GM21381 (cell line): ENCODE data around the gene FABP1.

Source experiments
- ATAC-seq: cut with Tn5 transposase; IDR thresholded peaks from one replicate; pipeline ENCODE4 v1.9.1; 2021; ENCODE audit warnings: mild to moderate bottlenecking, moderate library complexity; ENCODE audit not compliant: unreplicated experiment

The FABP1 gene

DNA sequence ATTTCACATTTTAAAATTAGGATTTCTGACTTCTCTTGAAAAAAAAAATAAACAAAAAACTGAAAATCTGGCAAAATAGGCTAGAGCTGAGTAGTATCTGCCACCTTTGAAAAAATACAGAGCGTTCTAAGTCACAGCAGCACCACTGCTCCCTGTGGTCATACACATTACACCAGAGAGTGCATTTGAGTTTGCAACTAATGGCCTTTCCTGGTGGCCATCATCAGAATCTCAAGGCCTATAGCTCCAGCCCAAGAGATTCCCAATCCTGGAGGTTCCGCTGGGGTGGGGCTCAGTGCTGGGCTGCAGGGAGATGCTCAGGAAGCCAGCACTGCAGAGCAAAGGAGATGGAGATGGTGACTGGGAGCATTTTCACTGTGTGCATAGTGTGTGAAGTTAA lies 42.8 kb downstream of the FABP1 start:
- no peak for ATAC-seq

DNA sequence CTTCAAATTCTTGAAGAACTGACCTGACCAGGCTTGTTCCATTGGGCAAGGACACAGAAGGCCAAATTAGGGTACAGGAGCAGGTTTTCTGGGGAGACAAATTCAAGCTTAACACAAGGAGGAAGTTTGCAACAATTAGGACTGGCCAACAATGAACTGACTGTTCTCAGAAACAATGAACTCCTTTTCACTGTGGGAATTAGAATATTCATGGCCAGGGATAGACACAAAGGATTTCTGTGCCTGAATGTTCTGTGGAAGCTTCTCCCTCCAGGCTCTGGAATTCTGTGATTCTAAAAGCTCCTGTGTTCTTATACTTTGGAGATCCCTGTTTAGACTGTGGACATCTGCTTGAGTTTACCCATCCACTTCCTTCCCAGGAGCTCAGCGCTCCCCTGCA lies 45.1 kb downstream of the FABP1 start:
- no peak for ATAC-seq

DNA sequence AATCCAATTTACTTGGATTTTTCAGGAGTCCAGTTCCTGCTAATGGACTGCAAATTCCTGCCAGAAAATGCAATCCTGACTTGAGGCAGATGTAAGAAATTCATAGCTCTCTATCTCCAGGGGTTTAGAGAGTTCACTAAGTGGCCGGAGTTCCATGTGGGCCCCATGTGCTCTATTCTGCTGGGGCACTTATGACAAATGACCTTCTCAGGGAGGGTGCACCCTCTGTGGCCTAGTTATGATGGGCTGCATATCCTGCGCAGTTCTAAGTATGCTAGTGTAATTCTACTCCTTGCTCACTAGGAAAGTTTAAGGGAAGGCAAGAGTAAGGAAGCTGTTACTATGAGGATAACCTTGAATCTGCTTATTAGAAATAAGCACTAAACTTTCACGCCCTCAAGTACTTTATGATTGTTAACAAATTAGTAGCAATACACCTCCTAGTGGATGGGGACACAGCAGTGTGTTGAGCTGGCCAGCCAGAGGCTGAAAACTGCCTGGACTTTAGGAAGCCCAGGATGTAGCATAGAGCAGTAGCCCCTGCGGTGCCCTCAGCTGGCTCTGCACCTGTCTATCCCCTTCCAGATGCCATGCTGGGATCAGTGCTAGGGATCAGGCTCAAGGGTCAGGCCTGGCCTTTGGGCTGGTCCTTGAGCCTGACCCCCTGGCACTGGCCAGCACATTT lies 45.8 kb downstream of the FABP1 start:
- no peak for ATAC-seq

DNA sequence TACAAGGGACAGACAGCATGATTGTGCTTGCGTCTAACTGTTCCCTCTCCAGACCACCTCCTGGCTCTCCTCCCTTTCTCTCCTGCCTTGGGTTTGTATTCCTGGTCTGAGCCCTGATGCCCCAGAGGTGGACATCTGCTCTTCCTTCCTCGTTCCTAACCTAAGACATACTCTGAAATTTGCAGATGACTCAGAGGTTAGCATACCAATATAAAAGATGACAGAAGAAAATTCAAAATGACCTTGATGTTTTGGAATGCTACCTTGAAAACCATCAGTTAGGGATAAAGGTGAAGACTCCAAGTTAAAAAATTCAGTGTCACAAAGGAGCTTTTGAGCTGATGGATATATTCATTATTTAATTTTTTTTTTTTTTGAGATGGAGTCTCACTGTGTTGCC lies 47.3 kb downstream of the FABP1 start:
- ATAC-seq, result no peak

DNA sequence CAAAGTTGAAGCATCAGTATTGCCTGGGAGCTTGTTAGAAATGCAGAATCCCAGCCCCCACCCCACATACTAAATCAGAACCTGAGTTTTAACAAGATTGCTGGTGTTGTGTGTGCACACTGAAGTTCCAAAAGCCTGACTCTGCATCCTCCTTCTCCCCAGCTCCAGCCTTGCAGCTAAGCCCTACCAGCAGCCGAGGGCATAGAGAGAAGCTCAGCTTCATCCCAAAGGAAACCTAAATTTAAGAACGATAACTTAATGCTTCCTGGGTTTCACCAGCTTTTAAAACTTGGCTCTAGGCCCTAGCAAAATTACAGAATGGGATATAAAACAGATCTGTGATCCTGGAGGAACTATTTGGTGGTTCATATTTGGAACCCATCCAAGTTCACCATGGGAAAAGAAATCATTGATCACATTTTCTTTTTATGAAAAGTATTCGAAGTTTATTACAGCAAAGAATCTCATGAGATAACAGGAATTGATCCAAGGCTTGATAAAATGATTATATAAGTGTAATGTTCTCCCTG lies 49.2 kb downstream of the FABP1 start:
- no peak for ATAC-seq

DNA sequence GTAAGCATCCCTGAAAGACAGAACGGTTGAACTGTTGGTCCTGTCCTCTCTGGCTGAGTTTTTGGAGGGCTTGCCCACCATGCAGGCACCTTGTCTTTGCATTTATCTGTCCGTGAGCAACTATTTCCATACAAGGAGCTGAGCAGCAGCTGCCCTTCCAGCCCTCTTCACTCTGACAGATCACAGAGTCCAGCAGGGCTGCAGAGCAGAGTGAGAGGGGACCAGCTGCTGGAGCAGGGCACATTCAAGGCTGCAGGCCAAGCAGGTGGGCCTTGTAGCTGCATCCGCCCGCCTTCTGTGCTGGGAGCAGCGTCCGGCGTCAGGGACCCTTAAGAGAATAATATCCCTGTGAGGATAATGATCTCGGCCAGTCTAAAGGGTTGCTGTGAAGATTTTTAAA lies 50.8 kb downstream of the FABP1 start:
- ATAC-seq, result no peak

DNA sequence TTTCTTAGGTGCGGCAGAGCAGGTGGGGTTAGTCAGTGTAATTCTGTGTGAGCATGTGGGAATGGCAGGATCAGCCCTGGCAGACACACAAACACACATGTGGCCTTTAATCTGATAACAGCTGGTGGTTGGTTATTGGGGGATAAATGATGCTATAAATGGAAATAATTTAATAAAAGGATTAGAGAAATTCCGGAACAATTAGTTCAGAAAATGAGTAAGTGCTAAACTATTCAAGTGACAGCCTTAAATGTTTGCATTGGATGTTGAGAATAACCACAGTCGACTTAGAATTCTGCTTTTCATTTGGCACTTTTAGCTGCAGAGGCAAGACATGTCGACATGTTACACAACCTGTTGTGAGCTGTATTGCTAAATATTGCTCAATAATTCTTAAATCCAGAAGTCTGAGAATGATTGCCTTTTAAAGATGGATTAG lies 53.0 kb downstream of the FABP1 start:
- ATAC-seq, result no peak

DNA sequence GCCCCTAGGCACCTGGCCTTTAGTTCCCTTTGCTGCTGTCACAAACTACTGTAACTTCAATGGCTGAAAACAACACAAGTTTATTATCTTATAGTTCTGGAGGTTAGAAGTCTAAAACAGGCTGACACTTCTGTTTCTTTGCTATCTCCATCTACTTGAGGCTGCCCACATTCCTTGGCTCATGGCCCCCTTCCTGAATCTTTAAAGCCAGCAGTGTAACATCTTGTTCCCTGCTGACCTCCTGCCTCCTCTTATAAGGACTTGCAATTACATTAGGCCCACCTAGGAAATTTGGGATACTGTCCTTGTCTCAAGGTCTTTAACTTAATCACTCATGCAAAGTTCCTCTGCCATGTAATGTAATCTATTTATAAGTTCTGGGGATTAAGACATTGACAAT lies 53.7 kb downstream of the FABP1 start:
- ATAC-seq, result no peak
